GM20000 (cell line): ENCODE measurements around the gene SIPA1L3.

Experiments used
- DNase-seq: peaks from one replicate; pipeline ENCODE4 v3.0.0; 2012; ENCODE audit warnings: low spot score
- TF ChIP-seq, protein P1 (sequence below): IDR thresholded peaks from 2 replicates; pipeline ENCODE4 v1.5.1; 2012; ENCODE audit warnings: mild to moderate bottlenecking, control low read depth; ENCODE audit errors: extremely low read depth, missing control alignments

The SIPA1L3 gene

DNA sequence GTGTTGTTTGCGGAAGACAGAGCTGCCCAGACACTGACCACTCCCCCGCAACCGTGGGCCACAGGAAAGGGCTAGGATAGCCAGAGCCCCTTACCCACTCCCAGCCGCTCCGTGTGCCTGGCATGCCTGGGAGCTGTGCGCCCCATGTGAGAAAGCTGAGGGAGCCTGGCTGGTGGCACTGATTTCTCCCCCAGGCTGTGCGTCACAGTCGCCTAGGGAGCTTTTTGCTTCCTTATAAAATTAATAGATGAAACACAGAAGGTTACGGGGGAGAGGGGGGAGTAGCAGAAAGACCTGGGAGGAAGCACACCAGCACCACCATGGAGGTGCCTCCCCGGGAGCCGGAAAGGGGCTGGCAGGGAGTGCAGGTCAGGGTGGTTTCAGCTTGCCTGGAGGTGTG lies 292.3 kb downstream of the SIPA1L3 start:
- DNase-seq: no peak
- TF ChIP-seq, protein P1, sequence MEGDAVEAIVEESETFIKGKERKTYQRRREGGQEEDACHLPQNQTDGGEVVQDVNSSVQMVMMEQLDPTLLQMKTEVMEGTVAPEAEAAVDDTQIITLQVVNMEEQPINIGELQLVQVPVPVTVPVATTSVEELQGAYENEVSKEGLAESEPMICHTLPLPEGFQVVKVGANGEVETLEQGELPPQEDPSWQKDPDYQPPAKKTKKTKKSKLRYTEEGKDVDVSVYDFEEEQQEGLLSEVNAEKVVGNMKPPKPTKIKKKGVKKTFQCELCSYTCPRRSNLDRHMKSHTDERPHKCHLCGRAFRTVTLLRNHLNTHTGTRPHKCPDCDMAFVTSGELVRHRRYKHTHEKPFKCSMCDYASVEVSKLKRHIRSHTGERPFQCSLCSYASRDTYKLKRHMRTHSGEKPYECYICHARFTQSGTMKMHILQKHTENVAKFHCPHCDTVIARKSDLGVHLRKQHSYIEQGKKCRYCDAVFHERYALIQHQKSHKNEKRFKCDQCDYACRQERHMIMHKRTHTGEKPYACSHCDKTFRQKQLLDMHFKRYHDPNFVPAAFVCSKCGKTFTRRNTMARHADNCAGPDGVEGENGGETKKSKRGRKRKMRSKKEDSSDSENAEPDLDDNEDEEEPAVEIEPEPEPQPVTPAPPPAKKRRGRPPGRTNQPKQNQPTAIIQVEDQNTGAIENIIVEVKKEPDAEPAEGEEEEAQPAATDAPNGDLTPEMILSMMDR: no peak

DNA sequence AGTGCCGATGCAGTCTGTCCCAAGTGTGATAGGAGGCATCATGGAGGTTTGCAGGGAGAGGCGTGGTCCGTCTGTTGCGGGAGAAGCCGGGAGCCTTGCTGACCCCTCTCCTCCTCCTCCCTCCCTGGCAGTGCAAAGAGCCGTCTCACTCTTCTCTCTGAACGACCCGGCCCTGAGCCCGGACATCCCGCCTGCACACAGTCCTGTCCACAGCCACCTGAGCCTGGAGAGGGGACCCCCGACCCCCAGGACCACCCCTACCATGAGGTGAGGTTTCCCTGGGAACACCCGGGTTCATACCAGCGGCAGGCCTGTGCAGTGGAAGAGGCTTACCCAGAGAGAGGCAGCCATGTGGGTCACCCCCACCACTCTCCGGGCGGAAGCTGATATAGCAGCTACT lies 294.7 kb downstream of the SIPA1L3 start:
- TF ChIP-seq, protein P1: no peak
- DNase-seq: no peak

DNA sequence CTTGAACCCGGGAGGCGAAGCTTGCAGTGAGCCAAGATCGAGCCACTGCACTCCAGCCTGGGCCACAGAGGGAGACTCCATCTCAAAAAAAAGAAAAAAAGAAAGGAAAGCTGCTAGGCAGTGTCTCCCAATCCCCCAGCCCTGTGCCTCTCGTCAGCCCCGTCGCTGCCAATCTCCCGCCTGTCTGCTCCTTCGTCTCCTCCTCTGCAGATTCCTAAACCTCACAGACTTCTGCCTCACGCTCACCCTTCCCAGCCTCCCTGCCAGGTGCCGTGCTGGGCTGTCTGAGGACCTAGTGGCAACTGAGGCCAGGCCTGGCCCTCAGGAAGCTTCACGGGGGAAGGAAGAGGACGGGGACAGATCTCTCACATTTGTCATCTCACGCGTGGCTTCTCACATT lies 295.5 kb downstream of the SIPA1L3 start:
- no peak for DNase-seq
- TF ChIP-seq, protein P1: no peak

DNA sequence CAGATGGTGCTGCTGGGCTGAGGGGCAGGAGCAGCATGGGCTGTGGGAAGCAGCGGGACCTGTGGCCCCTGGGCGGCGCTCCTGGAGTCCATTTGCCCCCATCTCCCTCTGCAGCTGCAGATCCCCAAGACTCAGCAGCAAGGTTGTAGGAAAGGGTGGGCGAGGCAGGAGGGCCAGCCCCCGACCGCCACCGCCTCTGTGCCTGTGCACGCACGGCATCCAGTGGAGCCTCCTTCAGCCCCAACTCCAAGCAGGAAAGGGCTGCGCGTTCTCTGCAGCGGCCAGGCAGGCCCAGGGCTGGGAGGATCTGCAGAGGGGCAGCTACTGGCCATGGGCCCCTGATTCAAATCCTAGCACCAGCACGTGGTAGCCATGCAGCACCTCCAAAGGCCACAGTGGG lies 296.2 kb downstream of the SIPA1L3 start:
- TF ChIP-seq, protein P1: no peak
- DNase-seq: no peak

DNA sequence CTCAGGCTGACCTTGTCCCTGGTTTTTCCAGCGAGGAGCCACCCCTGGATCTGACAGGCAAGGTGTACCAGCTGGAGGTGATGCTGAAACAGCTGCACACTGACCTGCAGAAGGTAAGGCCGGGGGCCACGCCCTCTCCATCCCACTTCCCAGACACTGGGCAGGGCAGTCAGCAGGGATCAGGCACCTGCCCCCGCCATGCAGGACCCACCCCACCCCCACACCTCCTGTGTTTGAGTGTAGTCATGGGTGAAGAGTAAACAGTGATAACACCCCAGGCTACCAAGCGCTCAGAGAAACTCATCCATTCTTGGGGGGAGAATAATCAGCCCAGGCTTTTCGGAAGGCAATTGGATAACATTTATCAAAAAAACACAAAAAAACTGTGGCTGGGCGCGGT lies 297.1 kb downstream of the SIPA1L3 start:
- TF ChIP-seq, protein P1: no peak
- no peak for DNase-seq

DNA sequence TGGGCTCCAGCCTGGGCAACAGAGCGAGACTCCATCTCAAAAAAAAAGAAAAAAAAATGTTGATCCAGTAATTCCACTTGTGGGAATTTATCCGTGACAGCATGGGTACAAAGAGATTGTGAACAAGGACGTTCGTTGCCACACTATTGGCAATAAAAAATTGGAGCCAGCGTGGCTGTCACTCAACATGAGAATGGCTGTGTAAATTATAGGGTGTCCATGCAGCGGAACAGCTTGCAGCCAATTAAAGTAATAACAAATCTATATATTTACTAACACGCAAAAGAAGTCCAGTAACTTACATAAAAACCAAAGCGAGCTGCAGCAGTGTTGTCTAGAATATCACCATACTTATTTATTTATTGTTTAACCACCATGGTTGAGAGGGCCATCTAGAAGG lies 297.7 kb downstream of the SIPA1L3 start:
- TF ChIP-seq, protein P1: no peak
- no peak for DNase-seq

DNA sequence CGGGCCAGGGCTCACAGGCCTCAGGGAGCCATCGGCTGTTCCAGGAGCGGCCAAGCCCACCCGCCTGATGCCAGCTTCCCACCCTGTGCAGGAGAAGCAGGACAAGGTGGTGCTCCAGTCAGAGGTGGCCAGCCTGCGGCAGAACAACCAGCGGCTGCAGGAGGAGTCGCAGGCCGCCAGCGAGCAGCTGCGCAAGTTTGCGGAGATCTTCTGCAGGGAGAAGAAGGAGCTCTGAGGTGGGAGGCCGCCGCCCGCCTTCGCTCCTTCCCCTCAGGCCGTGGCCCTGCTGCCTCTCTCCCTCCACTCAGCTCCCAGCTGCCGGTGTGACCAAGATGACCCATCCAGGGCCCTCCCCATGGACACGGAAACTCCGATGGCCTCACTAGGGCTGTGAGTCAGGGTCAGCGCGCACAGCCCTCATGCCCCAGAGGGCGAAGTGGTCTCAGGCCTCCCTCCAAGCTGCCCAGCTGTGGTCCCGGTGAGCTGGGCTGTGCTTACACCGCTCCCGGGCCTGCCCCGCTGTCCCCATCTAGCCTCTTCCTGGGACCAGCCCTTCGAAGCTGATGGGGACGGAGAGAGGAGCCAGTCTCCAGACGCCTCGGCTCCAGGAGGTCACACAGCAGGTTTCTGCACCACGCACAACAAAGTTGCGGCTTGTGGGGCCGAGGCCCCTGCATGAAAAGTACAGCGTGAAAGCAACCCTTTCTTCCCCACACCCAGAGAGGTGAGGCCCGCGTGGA lies 299.2 kb downstream of the SIPA1L3 start:
- TF ChIP-seq, protein P1: no peak
- DNase-seq: no peak
